Choroid plexus epithelial cell (primary cell): ENCODE measurements around the gene CASZ1.

ENCODE experiments used
- DNase-seq: peaks from one replicate; pipeline ENCODE4 v3.0.0-alpha.2; 2010; ENCODE audit warnings: low read depth
- H3K4me3 ChIP-seq: 2 replicates; pipeline ENCODE4 v1.5.1; 2011; ENCODE audit warnings: low read depth, mild to moderate bottlenecking, control low read depth, low read length, moderate library complexity
- CTCF ChIP-seq: conservative IDR thresholded peaks from 2 replicates; pipeline ENCODE4 v1.5.1; 2011; ENCODE audit warnings: low read depth, mild to moderate bottlenecking, control low read depth, inconsistent platforms, low read length, moderate library complexity

The CASZ1 gene

GRCh38 chr1:10740123-10740522 lies 56.3 kb downstream of the CASZ1 start:
- no peak for DNase-seq
- no peak overlapping the region for H3K4me3 ChIP-seq
- TF ChIP-seq CTCF: no peak

DNA sequence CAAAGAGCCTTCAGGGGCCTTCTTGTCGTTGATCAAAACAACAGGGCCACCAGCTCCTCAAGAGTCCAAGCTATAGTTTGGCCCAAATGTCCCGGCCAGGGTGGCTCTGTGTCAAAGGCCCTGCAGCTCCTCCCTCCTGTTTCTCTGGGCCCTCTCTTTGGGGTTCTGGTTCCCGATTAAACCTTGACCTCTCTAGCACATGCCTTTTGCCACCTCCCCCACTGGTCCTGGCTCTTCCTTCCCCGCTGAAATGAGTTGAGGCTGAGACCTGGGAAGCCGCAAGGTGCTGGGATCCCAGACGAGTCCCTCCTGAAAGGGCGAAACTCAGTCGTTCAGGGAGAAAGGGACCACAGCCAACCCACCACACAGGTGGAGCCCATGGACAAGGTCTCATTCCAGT lies 56.9 kb downstream of the CASZ1 start:
- H3K4me3 ChIP-seq: no peak overlapping the region
- no peak for DNase-seq
- no peak for TF ChIP-seq CTCF

DNA sequence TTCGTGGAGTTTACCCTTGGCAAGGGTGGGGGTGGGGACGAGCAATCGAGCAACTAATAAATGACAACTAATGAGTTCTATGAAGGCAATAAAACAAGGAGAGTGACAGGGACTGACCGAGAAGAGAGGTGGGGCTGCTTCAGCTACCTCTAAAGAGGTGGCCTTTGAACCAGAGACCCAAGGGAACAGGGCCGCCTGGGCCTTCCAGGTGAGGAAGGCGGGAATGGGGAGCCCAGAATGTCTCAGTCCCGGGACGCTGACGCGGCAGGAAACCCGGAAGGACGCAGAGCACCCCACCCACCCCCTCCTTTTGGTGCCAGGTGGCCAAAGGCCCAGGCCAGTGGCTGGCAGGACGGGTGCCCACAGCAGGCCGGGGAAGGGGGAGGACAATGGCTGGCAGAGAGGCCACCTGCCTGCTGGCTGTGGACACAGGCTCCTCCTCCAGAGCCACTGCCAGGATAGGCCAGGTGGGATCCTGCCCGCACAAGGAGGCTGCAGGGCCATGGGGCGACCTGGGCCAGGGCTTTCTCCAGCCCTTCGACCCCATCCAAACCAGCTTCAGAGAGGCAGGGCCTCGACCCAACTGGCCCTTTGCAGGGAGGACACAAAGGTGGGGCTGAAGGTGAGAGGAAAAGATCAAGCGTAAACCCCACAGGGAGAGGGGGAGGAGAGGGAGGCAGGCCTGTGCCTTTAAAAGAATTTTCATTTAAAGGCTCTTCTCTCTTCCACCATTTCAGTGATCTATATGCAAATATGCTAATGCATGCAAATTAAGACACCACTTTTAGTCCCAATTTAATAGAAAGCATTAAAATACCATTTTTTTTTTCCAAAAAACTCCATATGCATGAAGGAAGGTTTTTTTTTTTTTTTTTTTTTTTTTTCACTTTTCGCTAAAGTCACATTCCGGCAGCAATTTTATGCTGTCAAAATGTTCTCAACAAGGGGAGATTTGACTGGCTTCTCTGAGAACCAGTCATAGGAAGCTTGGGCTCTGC lies 58.1 kb downstream of the CASZ1 start:
- no peak for DNase-seq
- no peak for TF ChIP-seq CTCF

DNA sequence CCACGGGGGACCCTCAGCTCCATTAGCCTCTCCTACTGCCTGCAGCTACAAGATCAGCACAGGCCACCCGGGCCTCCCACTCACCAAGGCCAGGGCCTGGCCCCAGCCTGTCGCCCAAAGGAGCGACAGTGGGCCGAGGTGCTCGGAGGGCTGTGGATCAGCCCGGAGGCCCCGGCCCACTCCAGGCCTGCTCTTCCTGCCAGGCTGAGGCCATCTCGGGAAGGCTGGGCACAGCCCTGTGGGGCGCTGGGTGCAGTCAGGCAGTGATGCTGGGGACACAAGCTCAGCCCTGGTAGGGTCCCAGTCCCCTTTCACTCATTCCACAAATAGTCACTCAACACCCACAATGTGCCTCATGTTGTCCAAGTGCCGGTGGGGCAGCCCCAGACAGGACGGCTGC lies 58.8 kb downstream of the CASZ1 start:
- no peak overlapping the region for H3K4me3 ChIP-seq
- TF ChIP-seq CTCF: no peak

More for the DNA sequence above, 58.1 kb downstream of the CASZ1 start:
- no peak overlapping the region for H3K4me3 ChIP-seq

DNA sequence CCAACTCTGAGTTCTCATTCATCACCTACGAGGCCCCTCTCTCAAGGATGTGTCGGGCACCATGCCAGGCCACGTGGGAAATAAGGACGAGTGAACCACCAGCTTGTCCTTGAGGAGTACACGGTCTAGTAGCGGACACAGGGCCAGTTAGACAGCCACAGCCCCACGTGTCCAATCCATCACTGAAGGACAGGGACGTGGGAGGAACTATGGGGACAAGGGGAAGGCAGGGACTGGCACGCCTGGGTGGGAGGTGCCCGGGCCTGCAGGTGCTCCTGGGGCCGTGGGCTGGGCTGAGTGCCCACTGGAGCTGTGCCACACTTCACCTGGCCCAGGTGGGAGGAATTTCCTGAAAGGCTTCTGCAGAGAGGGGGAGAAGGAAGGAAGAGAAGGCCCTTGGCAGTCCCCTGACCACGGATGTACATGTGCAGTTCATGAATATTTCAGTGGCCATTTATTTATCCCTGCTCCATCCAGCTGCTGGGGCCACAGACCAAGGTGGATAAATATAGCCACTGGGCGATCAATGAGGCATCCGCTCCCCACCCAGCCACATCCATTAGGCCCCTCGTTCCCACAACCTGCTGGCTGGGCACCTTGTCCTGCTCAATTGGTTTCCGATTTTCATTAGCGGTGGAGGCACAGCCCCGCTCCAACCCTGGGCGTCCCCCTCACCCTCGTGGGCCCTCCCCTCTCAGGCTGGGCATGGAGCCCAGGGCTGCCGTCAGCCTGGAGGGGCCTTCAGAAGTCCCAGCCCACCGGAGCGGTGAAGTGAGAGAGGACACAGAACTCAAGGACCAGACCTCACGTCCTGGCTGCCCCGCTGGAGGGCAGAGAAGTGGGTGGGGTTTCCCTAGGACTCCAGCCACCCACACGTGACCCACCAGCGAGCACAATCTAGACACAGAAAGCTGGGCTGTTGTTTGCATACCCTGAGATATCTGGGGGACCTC lies 59.5 kb downstream of the CASZ1 start:
- DNase-seq: no peak
- TF ChIP-seq CTCF: no peak
- H3K4me3 ChIP-seq: no peak overlapping the region

More for the DNA sequence above, 58.8 kb downstream of the CASZ1 start:
- no peak for DNase-seq

DNA sequence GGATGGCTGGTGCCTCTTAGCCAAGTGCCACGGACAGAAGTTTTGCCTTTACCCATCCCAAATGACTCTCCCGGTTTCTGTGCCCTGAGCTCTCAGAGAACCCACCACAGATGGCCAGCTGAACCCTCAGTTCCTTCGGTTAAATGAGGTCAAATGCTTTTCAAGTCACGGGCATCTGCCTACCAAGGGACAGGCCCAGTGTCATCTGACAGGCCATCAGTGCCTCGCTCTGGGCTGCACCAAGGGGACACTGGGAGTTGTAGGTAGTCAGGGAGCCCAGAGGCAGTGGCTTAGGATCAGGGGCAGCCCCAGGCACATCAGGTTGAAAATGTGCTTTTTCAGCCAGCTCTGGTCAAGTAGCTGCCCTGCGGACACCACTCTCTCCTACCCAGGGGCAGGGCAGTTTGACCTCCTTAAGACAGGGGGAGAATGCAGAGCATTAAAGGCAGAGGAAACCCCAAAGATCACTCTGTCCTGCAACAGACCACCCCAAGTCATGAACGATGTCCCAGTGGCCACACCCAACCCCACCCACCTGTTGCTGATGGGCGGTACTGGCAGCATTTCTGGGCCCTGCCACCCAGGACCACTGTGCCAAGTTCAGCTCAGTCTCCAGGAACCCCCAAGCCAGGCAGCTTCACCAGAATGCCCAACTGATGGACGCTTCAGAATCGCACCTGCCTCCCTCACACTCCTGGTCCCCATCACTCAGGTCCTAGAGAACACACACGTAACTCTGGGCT lies 60.7 kb downstream of the CASZ1 start:
- TF ChIP-seq CTCF: no peak
- no peak for DNase-seq
- no peak overlapping the region for H3K4me3 ChIP-seq
